T-helper 17 cell (primary cell): Measurements from ENCODE around the gene UNC45B. TPM values are rescaled to one million over a fixed set of nuclear protein-coding genes. Genes with fewer than 3 reads are reported as not detected.
"Not testable (repeated sequence)": the region's sequence is repeated elsewhere in the genome, so short reads cannot be mapped to it uniquely, and the experiment has no call there.

ENCODE experiments used
- ATAC-seq: fragments of 150-1000 bp; cut with Tn5 transposase; 2 replicates; pipeline ENCODE4 v1.10.0; 2021; ENCODE audit warnings: mild to moderate bottlenecking, moderate library complexity
- DNase-seq, 3 donors: peaks; one replicate each; pipeline versions ENCODE4 v3.0.0 to v3.0.0-alpha.2; 2020 to 2021
- H3K9me3 ChIP-seq: one replicate; pipeline ENCODE4 v1.7.0; 2013; ENCODE audit warnings: low read length, mild to moderate bottlenecking; ENCODE audit not compliant: control insufficient read depth, poor library complexity, severe bottlenecking
- H3K27ac Mint-ChIP-seq: one replicate; pipeline ENCODE4 v1.8.0; 2022; ENCODE audit warnings: mild to moderate bottlenecking, moderate library complexity, mixed read lengths
- H3K27me3 Mint-ChIP-seq: one replicate; pipeline ENCODE4 v1.8.0; 2022; ENCODE audit warnings: mixed read lengths
- H3K36me3 Mint-ChIP-seq: one replicate; pipeline ENCODE4 v1.8.0; 2022; ENCODE audit warnings: low read depth, mixed read lengths
- H3K4me1 Mint-ChIP-seq: one replicate; pipeline ENCODE4 v1.8.0; 2022; ENCODE audit warnings: mild to moderate bottlenecking, mixed read lengths
- H3K4me3 Mint-ChIP-seq: one replicate; pipeline ENCODE4 v1.8.0; 2022; ENCODE audit warnings: mild to moderate bottlenecking, moderate library complexity, mixed read lengths
- total RNA-seq, 4 donors: library from RNA in 2 of 4; stranded (reverse) in 2 of 4; gene quantifications; one replicate each; pipeline ENCODE4 v1.2.3 and lab custom pipeline; 2022 to 2026

Gene UNC45B
- total RNA-seq, 2 donors from 2014 or later: 0.15 to 0.23 TPM

DNA sequence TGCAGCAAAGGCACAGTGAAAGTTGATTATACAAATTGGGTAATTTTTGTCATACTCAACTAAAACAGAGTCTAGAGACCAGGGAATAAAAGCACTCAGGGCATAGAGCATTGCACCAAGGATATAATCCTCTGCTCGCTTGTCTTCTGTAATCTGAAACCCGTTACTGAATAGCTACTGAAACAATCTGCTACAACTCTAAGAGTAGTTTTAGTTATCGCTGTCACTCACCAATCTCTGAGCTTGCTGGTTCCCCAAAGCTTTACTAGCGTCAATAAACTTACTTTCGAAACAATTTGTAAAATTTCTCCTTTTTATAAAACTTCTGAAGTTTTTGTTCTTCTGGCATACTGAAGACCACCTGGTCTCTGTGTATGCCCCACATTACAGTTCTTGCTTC lies 69.5 kb downstream of the UNC45B start:
- peaks cover 65% of the 10 kb centered on the region for H3K4me1 Mint-ChIP-seq
- peak overlapping the region; percentile 81 for H3K27ac Mint-ChIP-seq
- no peak for ATAC-seq

DNA sequence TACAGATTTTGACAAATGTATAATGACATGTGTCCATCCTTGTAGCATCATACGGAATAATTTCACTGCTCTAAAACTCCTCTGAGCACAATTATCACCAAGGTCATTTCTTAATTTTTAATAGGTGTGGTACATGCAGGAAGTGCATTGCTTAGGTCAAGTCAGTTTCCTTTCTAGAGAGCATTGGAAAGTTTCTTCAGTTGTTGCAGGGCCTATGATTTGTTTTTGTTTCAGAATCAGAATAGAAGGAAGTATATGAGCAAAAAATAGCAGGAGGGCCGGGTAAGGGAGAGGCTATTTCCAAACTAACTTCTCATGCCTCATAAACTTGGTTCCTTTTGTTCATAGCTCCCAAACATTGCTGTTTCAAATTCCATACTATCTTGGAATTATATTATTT lies 71.3 kb downstream of the UNC45B start:
- no peaks in the 10 kb centered on the region for H3K36me3 Mint-ChIP-seq
- DNase-seq (no peak), ATAC-seq (no peak)
- peak overlapping the region; percentile 81 for H3K4me3 Mint-ChIP-seq
- peaks cover 47% of the 10 kb centered on the region for H3K4me1 Mint-ChIP-seq
- H3K27me3 Mint-ChIP-seq: no peaks in the 10 kb centered on the region
- peak overlapping the region; percentile 96 for H3K27ac Mint-ChIP-seq
- H3K9me3 ChIP-seq: no peaks in the 10 kb centered on the region

More for the DNA sequence above, 69.5 kb downstream of the UNC45B start:
- DNase-seq: no peak
- no peak overlapping the region for H3K4me3 Mint-ChIP-seq
- H3K9me3 ChIP-seq: no peaks in the 10 kb centered on the region
- no peaks in the 10 kb centered on the region for H3K27me3 Mint-ChIP-seq
- no peaks in the 10 kb centered on the region for H3K36me3 Mint-ChIP-seq

DNA sequence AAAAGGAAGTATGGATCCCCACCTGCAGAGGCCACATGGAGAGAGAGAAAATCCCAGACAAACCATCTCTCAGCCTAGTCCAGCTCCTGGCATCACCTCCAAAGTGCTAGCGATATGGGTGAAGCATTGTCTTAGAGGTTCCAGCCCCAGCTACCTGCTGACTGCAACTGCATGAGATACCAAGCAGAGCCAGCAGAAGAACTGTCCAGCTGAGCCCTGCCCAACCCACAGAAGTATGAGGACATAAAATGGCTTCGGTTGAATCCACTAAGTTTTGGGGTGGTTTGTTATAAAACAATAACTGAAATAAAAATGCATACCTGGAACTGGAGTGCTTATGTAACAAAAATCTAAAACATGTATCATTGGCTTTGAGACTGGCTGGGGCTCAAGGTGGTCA lies 74.8 kb downstream of the UNC45B start:
- Mint-ChIP-seq H3K27me3 (no peaks in the 10 kb centered on the region), H3K36me3 (no peaks in the 10 kb centered on the region), H3K4me3 (no peak overlapping the region), H3K4me1 (peaks cover 22% of the 10 kb centered on the region), H3K27ac (no peak overlapping the region)
- H3K9me3 ChIP-seq: no peaks in the 10 kb centered on the region
- no peak for ATAC-seq
- no peak for DNase-seq

DNA sequence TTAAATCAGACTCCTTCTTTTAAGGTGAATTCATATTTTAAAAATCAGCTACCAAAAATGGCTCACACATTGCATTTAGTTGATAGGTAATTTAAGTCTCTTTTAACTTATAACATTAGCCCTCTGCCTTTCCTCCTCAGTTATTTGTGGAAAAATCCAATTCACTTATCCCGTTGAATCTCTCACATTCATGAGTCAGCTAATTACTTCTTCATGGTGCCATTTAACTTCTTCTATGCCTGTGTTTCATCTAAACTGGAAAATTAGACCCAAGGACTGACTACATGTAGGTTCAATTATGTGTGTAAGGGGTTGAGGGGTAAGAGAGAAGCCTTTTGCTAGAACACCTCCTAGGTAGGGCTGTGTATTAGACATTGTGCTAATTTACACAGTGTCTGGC lies 76.8 kb downstream of the UNC45B start:
- H3K27me3 Mint-ChIP-seq: no peaks in the 10 kb centered on the region
- no peaks in the 10 kb centered on the region for H3K9me3 ChIP-seq
- DNase-seq (no peak), ATAC-seq (no peak)
- no peak overlapping the region for H3K4me3 Mint-ChIP-seq
- H3K27ac Mint-ChIP-seq: peak overlapping the region; percentile 79
- H3K36me3 Mint-ChIP-seq: peaks cover under 1% of the 10 kb centered on the region
- H3K4me1 Mint-ChIP-seq: peaks cover 15% of the 10 kb centered on the region

DNA sequence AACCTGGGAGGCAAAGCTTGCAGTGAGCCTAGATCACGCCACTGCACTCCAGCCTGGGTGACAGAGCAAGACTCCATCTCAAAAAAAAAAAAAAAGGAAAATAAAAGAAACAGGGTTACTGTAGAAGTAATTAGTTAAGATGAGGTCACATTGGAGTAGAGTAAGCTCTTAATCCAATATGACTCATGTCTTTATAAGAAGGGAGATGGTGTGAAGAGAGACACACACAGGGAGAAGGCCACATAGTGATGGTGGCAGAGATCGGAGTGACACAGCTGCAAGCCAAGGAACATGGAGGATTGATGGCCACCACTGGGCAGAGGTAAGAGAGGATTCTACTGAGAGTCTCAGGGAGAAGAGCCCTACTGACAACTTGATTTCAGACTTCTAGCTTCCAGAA lies 79.9 kb downstream of the UNC45B start:
- DNase-seq (no peak), ATAC-seq (no peak)
- H3K27me3 Mint-ChIP-seq: no peaks in the 10 kb centered on the region
- peaks cover 13% of the 10 kb centered on the region for H3K4me1 Mint-ChIP-seq
- no peaks in the 10 kb centered on the region for H3K9me3 ChIP-seq
- H3K27ac Mint-ChIP-seq: peak overlapping the region; percentile 42
- peaks cover 3% of the 10 kb centered on the region for H3K36me3 Mint-ChIP-seq
- H3K4me3 Mint-ChIP-seq: no peak overlapping the region

DNA sequence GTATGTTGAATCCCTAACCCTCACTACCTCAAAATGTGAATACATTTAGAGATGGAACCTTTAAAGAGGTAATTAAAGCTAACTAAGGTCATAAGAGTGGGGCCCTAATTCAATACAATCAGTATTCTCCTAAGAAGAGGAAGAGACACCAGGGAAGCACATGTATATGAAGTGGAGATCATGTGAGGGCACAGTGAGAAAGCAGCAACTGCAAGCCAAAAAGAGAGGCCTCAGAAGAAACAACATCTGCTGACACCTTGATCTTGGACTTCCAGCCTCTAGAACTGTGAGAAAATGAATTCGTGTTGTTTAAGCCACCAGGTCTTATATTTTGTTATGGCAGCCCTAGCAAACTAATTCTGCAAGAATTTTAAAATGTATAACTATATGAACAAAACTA lies 82.0 kb downstream of the UNC45B start:
- Mint-ChIP-seq H3K4me3 (no peak overlapping the region), H3K4me1 (peaks cover 10% of the 10 kb centered on the region), H3K36me3 (peaks cover 3% of the 10 kb centered on the region), H3K27ac (peak overlapping the region; percentile 29), H3K27me3 (no peaks in the 10 kb centered on the region)
- no peak for DNase-seq
- ATAC-seq: no peak
- H3K9me3 ChIP-seq: no peaks in the 10 kb centered on the region

DNA sequence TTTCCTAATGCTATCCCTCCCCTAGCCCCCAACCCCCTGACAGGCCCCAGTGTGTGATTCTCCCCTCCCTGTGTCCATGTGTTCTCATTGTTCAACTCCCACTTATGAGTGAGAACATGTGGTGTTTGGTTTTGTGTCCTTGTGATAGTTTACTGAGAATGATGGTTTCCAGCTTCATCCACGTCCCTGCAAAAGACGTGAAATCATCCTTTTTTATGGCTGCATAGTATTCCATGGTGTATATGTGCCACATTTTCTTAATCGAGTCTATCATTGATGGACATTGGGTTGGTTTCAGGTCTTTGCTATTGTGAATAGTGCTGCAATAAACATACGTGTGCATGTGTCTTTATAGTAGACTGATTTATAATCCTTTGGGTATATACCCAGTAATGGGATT lies 86.7 kb downstream of the UNC45B start:
- peaks cover 27% of the 10 kb centered on the region for H3K4me1 Mint-ChIP-seq
- not testable (repeated sequence) for H3K9me3 ChIP-seq, H3K27ac Mint-ChIP-seq, H3K27me3 Mint-ChIP-seq, ATAC-seq, H3K36me3 Mint-ChIP-seq, DNase-seq, H3K4me3 Mint-ChIP-seq

DNA sequence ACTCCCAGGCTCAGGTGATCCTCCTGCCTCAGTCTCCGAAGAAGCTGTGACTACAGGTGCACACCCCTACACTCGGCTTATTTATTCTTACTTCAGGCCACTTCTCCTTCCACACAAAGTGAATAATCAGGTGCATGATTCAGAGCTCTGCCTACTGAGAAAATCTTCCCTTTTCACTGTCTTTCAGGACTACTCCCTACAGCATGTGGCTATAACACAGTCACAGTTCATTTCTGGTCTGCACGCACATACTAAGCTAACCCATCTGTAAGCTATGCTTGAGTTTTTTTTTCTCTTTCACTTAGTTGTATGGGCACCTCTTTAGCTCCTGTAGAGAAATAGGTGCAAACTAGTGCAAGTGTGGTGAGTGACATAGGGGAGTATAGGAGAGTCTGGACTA lies 87.7 kb downstream of the UNC45B start:
- Mint-ChIP-seq H3K4me3 (no peak overlapping the region), H3K27ac (no peak overlapping the region), H3K4me1 (peaks cover 32% of the 10 kb centered on the region), H3K27me3 (no peaks in the 10 kb centered on the region), H3K36me3 (peaks cover 6% of the 10 kb centered on the region)
- DNase-seq (no peak), ATAC-seq (no peak)
- H3K9me3 ChIP-seq: no peaks in the 10 kb centered on the region

DNA sequence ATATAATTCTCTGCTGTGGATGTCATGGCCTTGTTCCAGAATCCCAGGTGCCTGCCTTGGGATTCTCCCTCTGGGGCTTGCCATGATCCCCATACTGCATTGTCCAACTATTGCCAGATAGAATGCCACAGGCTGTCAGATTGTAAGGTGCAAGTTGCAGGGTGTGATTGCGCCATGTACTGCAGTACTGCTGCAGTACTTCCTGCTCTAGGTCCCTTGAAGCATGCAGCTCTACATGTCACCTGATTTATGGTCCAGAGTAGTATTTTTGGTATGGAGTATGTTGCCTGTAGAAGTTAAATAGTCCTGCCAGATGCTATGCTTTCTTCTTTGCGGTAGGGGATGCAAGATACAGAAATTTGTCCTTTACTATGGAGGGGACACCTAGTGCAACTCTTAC lies 88.3 kb downstream of the UNC45B start:
- ATAC-seq: peak; percentile 33
- H3K4me1 Mint-ChIP-seq: peaks cover 33% of the 10 kb centered on the region
- peaks cover 6% of the 10 kb centered on the region for H3K36me3 Mint-ChIP-seq
- peak overlapping the region; percentile 3 for H3K27ac Mint-ChIP-seq
- DNase-seq: no peak
- H3K9me3 ChIP-seq: no peaks in the 10 kb centered on the region
- H3K4me3 Mint-ChIP-seq: no peak overlapping the region
- no peaks in the 10 kb centered on the region for H3K27me3 Mint-ChIP-seq

DNA sequence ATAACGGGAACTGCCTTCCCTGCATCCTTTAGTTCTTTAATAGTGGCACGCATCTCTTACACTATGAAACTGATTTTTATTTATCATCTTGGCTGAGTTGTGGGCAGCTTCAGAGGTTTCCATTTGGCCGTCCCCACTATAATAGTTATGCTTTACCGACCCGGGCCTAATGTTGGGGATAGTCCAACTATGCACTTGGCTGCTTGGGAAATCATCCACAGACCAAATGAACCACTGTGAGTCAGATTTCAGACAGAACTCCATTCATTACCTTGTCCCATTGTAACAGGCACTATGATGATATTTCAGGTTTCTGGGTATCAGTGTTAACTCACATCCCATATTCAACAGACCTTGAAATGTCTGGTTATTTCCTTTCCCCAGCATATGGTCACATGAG lies 89.2 kb downstream of the UNC45B start:
- no peaks in the 10 kb centered on the region for H3K9me3 ChIP-seq
- Mint-ChIP-seq H3K4me1 (peaks cover 38% of the 10 kb centered on the region), H3K4me3 (no peak overlapping the region), H3K36me3 (peaks cover 14% of the 10 kb centered on the region), H3K27ac (peak overlapping the region; percentile 3), H3K27me3 (no peaks in the 10 kb centered on the region)
- DNase-seq (no peak), ATAC-seq (no peak)

DNA sequence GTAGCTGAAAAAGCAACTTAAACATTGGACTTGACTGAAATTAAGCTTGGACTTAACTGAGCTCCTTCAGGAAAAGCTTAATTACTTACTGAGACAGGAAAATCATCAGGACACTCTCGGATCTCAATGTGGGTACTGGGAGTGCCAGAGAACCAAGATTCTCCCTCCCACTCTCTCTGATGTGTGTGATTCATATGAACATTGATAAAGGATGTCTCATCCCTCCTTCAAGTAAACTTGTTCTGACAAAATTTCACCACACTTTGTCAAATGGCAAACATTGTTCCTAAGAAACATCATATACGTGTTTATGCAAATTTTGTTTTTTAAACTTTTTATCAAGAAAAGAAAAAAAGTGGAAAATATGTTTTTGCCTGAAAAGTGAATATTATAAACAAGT lies 91.2 kb downstream of the UNC45B start:
- DNase-seq: no peak
- peak overlapping the region; percentile 97 for H3K27ac Mint-ChIP-seq
- ATAC-seq: no peak
- H3K9me3 ChIP-seq: no peaks in the 10 kb centered on the region
- H3K27me3 Mint-ChIP-seq: no peaks in the 10 kb centered on the region
- peaks cover 40% of the 10 kb centered on the region for H3K4me1 Mint-ChIP-seq
- H3K4me3 Mint-ChIP-seq: peak overlapping the region; percentile 98
- H3K36me3 Mint-ChIP-seq: peaks cover 18% of the 10 kb centered on the region

Other genes with a start within 250 kb of the UNC45B start
- 1 to 10 TPM; 3.5 to 5.1 TPM for gene CCT6B, start 186.4 kb upstream of the UNC45B start, total RNA-seq
- 10 to 100 TPM; 28.0 to 33.3 TPM for gene ZNF830, start 186.3 kb upstream of the UNC45B start, total RNA-seq
- 10 to 100 TPM; 43.1 to 48.7 TPM for gene LIG3, start 167.3 kb upstream of the UNC45B start, total RNA-seq
- gene RFFL, start 84.1 kb upstream of the UNC45B start, total RNA-seq: 10 to 100 TPM; 71.0 to 72.1 TPM
- 10 to 100 TPM in 1 of 2 donors, 1 to 10 TPM in 1; 8.7 to 14.2 TPM for gene RAD51D, start 28.0 kb upstream of the UNC45B start, total RNA-seq
- gene FNDC8, start 26.2 kb upstream of the UNC45B start, total RNA-seq: not detected
- 1 to 10 TPM; 9.5 to 9.6 TPM for gene NLE1, start 5.5 kb upstream of the UNC45B start, total RNA-seq
- under 1 TPM in 1 of 2 donors, not detected in 1; 0.32 TPM for gene SLC35G3, start 46.6 kb downstream of the UNC45B start, total RNA-seq
- gene SLFN5, start 95.3 kb downstream of the UNC45B start, total RNA-seq: 100 to 1,000 TPM; 104 to 109 TPM
- 10 to 100 TPM; 21.0 to 26.7 TPM for gene SLFN11, start 225.8 kb downstream of the UNC45B start, total RNA-seq